Measurements from ENCODE around the gene AAK1.

AAK1 gene

DNA sequence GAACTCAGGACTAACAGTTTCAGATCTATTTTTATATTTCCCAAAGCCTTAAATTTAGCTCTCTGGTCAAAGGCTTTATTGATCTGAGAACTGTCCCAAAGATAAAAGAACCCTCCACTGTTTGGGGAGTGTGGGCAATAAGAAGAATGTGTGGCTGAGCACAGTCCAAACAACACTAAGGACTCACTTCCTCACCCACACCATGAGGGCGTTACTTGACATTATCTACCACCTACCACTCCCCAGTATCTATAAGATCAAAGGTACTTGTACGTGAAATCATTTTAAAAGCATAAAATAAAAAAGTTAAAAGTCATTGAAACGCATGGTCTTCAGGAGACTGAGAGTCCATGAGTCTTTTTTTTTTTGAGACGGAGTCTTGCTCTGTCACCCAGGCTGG lies 151.7 kb downstream of the AAK1 start:
- no peak for DNase-seq (ENCODE audit: low spot score)

GRCh38 chr2:69490486-69490885 lies 153.1 kb downstream of the AAK1 start:
- DNase-seq (ENCODE audit: low spot score): no peak

- no peak for DNase-seq (ENCODE audit: low spot score)
Observed at GRCh38 chr2:69489793-69490192, 153.7 kb downstream of the AAK1 start.

DNA sequence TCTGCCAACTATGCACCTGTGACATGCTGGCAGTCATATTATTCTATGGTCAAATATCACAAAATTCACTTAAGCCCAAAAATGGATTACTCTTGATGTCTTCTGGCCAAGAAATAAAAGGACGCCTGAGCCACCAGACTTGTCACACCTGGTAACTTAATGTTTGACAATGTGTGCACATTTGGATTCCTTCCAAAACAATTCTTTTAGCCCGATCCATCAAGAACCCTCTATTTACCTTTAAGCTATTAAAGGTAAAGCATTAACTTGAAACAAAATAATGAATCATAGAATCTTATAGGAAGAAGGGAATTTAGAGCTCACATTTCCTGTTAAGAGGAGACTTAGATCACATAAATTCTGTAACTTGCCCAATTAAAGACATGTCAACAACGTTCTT lies 159.8 kb downstream of the AAK1 start:
- no peak for DNase-seq (ENCODE audit: low spot score)

- no peak for DNase-seq (ENCODE audit: low spot score)
Observed at GRCh38 chr2:69483024-69483423, 160.5 kb downstream of the AAK1 start.

DNA sequence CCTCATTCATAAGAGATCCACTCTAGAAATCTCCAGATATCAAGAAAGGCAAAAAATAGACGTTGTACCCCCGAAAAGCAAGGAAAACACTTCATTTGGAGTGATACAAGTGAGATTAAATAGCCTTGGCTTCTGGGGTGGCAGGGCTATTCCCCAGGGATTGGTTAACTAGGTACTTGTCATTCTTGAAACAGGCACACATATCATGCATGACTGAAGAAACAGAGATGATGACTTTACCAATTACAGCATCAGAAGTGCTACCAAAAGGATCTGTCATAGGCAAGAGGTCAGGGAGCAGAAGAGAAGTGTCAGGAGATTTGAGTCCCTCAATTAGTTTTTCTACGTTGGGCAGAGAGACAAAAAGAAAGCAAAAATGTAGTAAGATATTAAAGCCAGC lies 161.1 kb downstream of the AAK1 start:
- no peak for DNase-seq (ENCODE audit: low spot score)

- DNase-seq (ENCODE audit: low spot score): no peak
Observed at GRCh38 chr2:69481421-69481820, 162.1 kb downstream of the AAK1 start.

DNA sequence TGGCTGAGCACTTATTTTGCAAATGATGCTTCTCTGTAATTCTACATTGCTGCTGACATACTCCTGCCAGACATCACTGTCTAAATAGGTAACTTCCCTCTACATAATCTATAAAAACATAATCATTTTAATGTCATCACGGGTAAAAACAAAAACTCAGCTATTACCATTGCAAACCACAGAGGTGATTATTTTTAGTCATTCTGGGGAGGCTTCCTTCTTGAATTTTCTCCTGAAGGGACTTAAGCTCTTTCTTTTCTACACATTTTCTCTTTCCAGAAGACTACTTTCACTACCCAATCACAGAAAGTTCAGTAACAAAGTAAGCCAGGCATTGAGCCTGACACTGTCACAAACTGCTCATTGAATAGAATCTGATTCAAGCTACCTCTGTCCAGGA lies 165.9 kb downstream of the AAK1 start:
- DNase-seq (ENCODE audit: low spot score): no peak

DNA sequence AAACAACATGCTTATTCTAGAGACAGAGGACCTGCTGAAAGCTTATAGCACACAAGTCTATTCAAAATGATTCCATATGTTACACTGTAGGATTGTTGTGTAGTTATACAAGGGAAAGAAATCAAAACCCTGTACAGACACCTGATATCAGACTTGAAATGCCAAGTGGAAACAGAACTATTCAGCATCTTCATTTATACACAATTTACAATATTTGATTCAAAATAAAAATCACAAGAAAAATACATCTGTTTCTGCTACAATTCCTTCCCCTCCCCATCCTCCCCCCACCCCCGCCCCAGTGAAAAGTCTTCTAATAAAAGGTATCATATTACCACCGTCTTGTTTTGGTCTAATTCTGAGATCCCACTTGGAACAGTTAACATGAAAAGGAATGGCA lies 168.9 kb downstream of the AAK1 start:
- DNase-seq (ENCODE audit: low spot score): no peak

DNA sequence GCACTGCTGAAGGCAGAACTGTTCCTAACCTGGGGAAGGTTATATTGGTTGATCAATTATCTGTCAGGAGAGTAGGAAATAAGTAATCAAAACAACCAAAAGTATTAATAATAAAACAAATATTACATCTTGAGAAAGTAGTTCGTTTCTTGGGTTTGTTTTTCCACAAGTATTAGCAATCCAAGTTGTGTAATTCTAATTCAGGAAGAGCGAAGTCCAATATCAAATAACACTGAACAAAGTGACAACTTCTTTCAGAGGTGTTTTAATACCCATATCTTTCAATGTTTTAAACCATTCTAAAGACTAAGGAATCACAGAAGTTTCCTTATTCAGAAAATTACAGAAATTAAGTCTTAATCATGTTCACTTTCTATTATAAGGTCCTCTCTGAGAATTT lies 171.7 kb downstream of the AAK1 start:
- DNase-seq (ENCODE audit: low spot score): no peak

GRCh38 chr2:69470911-69471310 lies 172.6 kb downstream of the AAK1 start:
- no peak for DNase-seq (ENCODE audit: low spot score)

GRCh38 chr2:69469784-69470183 lies 173.8 kb downstream of the AAK1 start:
- DNase-seq (ENCODE audit: low spot score): no peak

GRCh38 chr2:69469375-69469774 lies 174.2 kb downstream of the AAK1 start:
- no peak for DNase-seq (ENCODE audit: low spot score)

DNA sequence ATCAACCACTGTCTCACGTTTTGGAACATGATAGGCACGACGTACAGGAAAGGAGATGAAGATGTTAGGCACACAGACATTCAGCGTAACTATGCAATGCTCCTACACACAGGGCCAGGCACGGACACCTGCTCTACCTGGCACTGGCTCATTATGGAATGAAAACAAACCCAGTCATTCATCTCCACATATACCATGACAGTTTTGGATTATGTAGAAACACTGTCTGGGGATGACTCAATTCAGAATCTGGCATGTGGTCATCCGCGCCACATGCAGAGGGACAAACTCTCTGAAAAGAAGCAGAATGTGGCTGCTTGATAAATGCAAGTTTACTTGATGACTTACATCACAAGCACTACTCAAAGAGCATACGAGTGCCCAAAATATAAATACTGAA lies 176.8 kb downstream of the AAK1 start:
- DNase-seq (ENCODE audit: low spot score): no peak

DNA sequence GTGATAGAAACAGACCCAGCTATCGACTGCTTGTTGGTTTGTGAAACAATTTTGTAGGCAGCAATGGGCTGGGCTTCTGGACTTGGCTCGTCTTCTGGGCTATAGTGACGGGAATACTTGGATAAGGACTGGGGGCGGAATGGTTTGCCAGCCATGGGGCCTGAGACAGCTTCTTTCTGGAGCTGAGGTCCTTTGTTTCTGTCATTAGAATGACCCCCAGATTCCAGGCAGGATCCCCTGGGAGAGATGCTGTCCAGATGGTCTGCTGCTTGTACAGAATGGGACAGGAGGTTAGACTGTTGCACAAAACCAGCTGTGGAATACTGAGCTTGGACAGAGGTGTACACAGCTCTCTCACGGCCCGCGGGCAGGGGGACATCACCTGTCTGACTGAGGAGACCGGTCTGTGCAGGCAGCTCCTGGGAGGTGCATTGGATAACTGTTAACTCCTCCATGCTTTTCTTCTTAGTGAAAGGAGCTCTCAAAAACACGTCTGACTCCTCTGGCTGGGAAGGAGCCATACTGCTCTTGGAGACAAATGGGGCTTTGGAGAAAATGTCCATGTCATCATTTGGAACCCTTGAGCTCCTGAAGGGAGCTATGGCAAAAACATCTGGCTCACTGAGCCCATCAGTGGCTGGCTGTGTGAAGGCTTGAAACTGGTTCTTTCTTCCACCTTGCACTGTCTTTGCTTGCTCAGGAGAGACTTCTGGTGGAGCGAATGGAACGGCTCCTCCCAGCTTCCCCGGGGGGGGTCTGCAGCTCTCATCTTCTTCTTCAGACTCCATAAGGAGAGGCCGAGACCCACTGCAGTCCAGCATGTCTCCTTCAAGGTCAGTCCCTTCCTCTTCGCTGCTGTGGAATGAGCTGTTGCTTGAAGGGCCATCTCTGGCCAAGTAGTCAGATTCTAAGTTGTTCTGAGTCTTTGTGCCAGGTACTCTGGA lies 177.8 kb downstream of the AAK1 start:
- DNase-seq (ENCODE audit: low spot score): no peak

DNA sequence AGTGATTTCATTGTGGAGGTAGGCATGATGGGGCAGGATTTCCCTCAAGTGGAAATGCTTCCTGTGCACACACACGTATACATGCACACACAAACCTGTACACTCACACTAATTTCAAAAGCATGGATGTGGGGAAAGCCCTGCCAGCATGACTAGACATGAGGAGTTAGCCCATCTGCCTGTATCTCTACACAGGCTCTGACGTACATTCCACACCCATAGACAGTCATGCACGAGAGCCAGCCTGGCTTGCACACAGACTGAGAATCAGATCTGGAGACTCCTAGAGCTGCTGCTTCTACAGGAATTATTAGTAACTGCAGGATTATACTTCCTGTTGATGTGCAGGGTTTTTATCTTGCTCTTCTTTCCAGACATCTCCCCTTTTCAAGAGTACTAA lies 179.0 kb downstream of the AAK1 start:
- no peak for DNase-seq (ENCODE audit: low spot score)

DNA sequence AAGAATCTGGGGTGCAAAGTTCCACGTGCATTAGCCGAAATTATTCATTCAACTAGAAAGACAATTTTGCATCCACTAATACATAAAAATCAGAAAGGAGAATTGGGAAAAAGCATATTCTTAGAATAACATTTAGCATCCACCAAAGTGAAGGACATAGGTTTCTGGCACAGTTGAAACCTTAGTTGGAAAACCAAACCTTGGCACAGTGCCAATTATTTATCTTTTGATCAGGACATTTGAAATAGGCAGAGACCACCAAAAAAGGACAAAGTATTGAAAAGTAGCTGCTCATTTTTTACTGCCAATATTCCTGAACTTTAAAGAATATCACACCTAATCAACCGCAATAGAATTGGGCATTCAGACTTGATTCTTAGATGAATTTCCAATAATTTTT lies 180.8 kb downstream of the AAK1 start:
- DNase-seq (ENCODE audit: low spot score): no peak

DNA sequence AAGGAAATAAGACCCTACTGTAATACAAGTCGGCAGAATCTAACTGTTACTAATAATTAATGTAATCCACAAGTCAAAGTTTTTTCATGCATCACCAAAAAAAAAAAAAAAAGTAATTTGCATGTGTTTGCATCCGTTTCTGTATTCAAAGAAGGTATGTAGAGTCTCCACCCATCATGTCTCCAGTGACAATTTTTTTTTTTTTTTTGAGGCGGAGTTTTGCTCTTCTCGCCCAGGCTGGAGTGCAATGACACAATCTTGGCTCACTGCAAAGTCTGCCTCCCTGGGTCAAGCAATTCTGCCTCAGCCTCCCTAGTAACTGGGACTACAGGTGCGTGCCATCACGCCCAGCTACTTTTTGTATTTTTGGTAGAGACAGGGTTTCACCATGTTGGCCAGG lies 182.1 kb downstream of the AAK1 start:
- DNase-seq (ENCODE audit: low spot score): no peak

GRCh38 chr2:69459936-69460335 lies 183.6 kb downstream of the AAK1 start:
- no peak for DNase-seq (ENCODE audit: low spot score)

DNA sequence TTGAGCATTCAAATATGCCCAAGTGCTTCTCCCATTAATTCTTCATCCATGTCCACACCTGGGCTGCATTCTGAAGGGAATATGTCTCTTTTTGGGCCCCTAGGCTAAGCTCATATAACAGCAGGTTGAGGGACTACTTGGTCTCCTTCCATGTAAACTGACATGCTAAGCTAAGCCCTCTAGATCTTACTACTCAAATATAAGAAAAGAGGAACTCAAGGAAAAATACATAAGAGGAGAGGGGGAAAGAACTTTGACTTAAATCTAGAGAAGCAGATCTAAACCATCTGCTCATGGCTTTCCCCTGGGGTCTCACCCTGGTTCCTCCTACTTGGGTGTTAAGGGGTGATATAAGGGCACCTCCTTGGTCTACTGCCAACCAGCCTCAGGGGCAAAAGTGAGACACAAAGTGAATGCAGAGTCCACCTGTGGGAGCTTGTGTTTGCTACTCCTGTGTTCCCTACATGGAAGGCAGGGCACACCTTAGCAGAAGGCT lies 186.5 kb downstream of the AAK1 start:
- no peak for DNase-seq (ENCODE audit: low spot score)

GRCh38 chr2:69456154-69456553 lies 187.4 kb downstream of the AAK1 start:
- no peak for DNase-seq (ENCODE audit: low spot score)

- DNase-seq (ENCODE audit: low spot score): no peak
Observed at GRCh38 chr2:69454976-69455375, 188.6 kb downstream of the AAK1 start.

GRCh38 chr2:69453475-69454129 lies 189.9 kb downstream of the AAK1 start:
- DNase-seq (ENCODE audit: low spot score): no peak

Measured in HuH-7 (cell line).